ENCODE results near the gene SPTBN2.

The SPTBN2 gene

GRCh38 chr11:66700742-66701141 is 28.3 kb downstream of the SPTBN2 start:
- WGBS, result 97% methylated on average over 27 of the region's 27 CpGs
- Histone ChIP-seq H3K4me3 (ENCODE audit: low read length) (no peak overlapping the region), H3K4me1 (ENCODE audit: insufficient read depth, low read length) (no peaks in the 10 kb centered on the region), H3K36me3 (ENCODE audit: insufficient read depth, low read length) (peaks cover 78% of the 10 kb centered on the region), H3K27ac (ENCODE audit: low read depth, low read length) (no peak overlapping the region), H3K27me3 (ENCODE audit: insufficient read depth, low read length) (no peaks in the 10 kb centered on the region), H3K9ac (ENCODE audit: low read depth, low read length) (no peak overlapping the region), H3K9me3 (ENCODE audit: insufficient read depth, low read depth, low read length) (no peaks in the 10 kb centered on the region)

- no peaks in the 10 kb centered on the region for H3K9me3 ChIP-seq (ENCODE audit: insufficient read depth, low read depth, low read length)
- H3K9ac ChIP-seq (ENCODE audit: low read depth, low read length), result no peak overlapping the region
- no peaks in the 10 kb centered on the region for H3K27me3 ChIP-seq (ENCODE audit: insufficient read depth, low read length)
- WGBS, result 97% methylated on average over 15 of the region's 15 CpGs
- H3K27ac ChIP-seq (ENCODE audit: low read depth, low read length), result no peak overlapping the region
- no peaks in the 10 kb centered on the region for H3K4me1 ChIP-seq (ENCODE audit: insufficient read depth, low read length)
- peaks cover 75% of the 10 kb centered on the region for H3K36me3 ChIP-seq (ENCODE audit: insufficient read depth, low read length)
- no peak overlapping the region for H3K4me3 ChIP-seq (ENCODE audit: low read length)
Observed at GRCh38 chr11:66700337-66700736, 28.7 kb downstream of the SPTBN2 start.

- Histone ChIP-seq H3K4me3 (ENCODE audit: low read length) (no peak overlapping the region), H3K27ac (ENCODE audit: low read depth, low read length) (no peak overlapping the region), H3K36me3 (ENCODE audit: insufficient read depth, low read length) (peaks cover 74% of the 10 kb centered on the region), H3K9me3 (ENCODE audit: insufficient read depth, low read depth, low read length) (no peaks in the 10 kb centered on the region), H3K4me1 (ENCODE audit: insufficient read depth, low read length) (no peaks in the 10 kb centered on the region), H3K27me3 (ENCODE audit: insufficient read depth, low read length) (no peaks in the 10 kb centered on the region), H3K9ac (ENCODE audit: low read depth, low read length) (no peak overlapping the region)
- WGBS, result 94% methylated on average over 9 of the region's 9 CpGs
Observed at GRCh38 chr11:66698491-66698890, 30.5 kb downstream of the SPTBN2 start.

- Histone ChIP-seq H3K4me3 (ENCODE audit: low read length) (no peak overlapping the region), H3K27me3 (ENCODE audit: insufficient read depth, low read length) (no peaks in the 10 kb centered on the region), H3K27ac (ENCODE audit: low read depth, low read length) (no peak overlapping the region), H3K4me1 (ENCODE audit: insufficient read depth, low read length) (no peaks in the 10 kb centered on the region), H3K36me3 (ENCODE audit: insufficient read depth, low read length) (peaks cover 79% of the 10 kb centered on the region), H3K9ac (ENCODE audit: low read depth, low read length) (no peak overlapping the region), H3K9me3 (ENCODE audit: insufficient read depth, low read depth, low read length) (no peaks in the 10 kb centered on the region)
- 91% methylated on average over 6 of the region's 6 CpGs for WGBS
Observed at GRCh38 chr11:66697988-66698387, 31.0 kb downstream of the SPTBN2 start.

GRCh38 chr11:66696146-66696545 is 32.9 kb downstream of the SPTBN2 start:
- H3K4me3 ChIP-seq (ENCODE audit: low read length), result no peak overlapping the region
- H3K4me1 ChIP-seq (ENCODE audit: insufficient read depth, low read length), result no peaks in the 10 kb centered on the region
- no peaks in the 10 kb centered on the region for H3K27me3 ChIP-seq (ENCODE audit: insufficient read depth, low read length)
- peaks cover 84% of the 10 kb centered on the region for H3K36me3 ChIP-seq (ENCODE audit: insufficient read depth, low read length)
- no peak overlapping the region for H3K27ac ChIP-seq (ENCODE audit: low read depth, low read length)
- no peak overlapping the region for H3K9ac ChIP-seq (ENCODE audit: low read depth, low read length)
- H3K9me3 ChIP-seq (ENCODE audit: insufficient read depth, low read depth, low read length), result no peaks in the 10 kb centered on the region
- 95% methylated on average over 9 of the region's 9 CpGs for WGBS

GRCh38 chr11:66694732-66695207 is 34.2 kb downstream of the SPTBN2 start:
- no peaks in the 10 kb centered on the region for H3K27me3 ChIP-seq (ENCODE audit: insufficient read depth, low read length)
- H3K27ac ChIP-seq (ENCODE audit: low read depth, low read length), result no peak overlapping the region
- H3K4me1 ChIP-seq (ENCODE audit: insufficient read depth, low read length), result no peaks in the 10 kb centered on the region
- no peak overlapping the region for H3K4me3 ChIP-seq (ENCODE audit: low read length)
- peaks cover 81% of the 10 kb centered on the region for H3K36me3 ChIP-seq (ENCODE audit: insufficient read depth, low read length)
- WGBS, result 39% methylated on average over 6 of the region's 6 CpGs
- no peaks in the 10 kb centered on the region for H3K9me3 ChIP-seq (ENCODE audit: insufficient read depth, low read depth, low read length)
- H3K9ac ChIP-seq (ENCODE audit: low read depth, low read length), result peak overlapping the region; percentile 7; the same call in 1 of the 2 replicates

GRCh38 chr11:66694056-66694410 is 35.0 kb downstream of the SPTBN2 start:
- H3K4me3 ChIP-seq (ENCODE audit: low read length), result no peak overlapping the region
- peaks cover 81% of the 10 kb centered on the region for H3K36me3 ChIP-seq (ENCODE audit: insufficient read depth, low read length)
- no peak overlapping the region for H3K27ac ChIP-seq (ENCODE audit: low read depth, low read length)
- no peaks in the 10 kb centered on the region for H3K9me3 ChIP-seq (ENCODE audit: insufficient read depth, low read depth, low read length)
- H3K4me1 ChIP-seq (ENCODE audit: insufficient read depth, low read length), result no peaks in the 10 kb centered on the region
- H3K9ac ChIP-seq (ENCODE audit: low read depth, low read length), result no peak overlapping the region
- no peaks in the 10 kb centered on the region for H3K27me3 ChIP-seq (ENCODE audit: insufficient read depth, low read length)
- 95% methylated on average over 13 of the region's 13 CpGs for WGBS

- H3K4me1 ChIP-seq (ENCODE audit: insufficient read depth, low read length), result no peaks in the 10 kb centered on the region
- no peak overlapping the region for H3K9ac ChIP-seq (ENCODE audit: low read depth, low read length)
- no peaks in the 10 kb centered on the region for H3K9me3 ChIP-seq (ENCODE audit: insufficient read depth, low read depth, low read length)
- no peak overlapping the region for H3K4me3 ChIP-seq (ENCODE audit: low read length)
- H3K36me3 ChIP-seq (ENCODE audit: insufficient read depth, low read length), result peaks cover 81% of the 10 kb centered on the region
- WGBS, result 96% methylated on average over 15 of the region's 15 CpGs
- H3K27ac ChIP-seq (ENCODE audit: low read depth, low read length), result no peak overlapping the region
- H3K27me3 ChIP-seq (ENCODE audit: insufficient read depth, low read length), result no peaks in the 10 kb centered on the region
Observed at GRCh38 chr11:66693356-66694055, 35.5 kb downstream of the SPTBN2 start.

GRCh38 chr11:66692871-66693331 is 36.1 kb downstream of the SPTBN2 start:
- H3K9ac ChIP-seq (ENCODE audit: low read depth, low read length), result no peak overlapping the region

GRCh38 chr11:66692446-66692845 is 36.6 kb downstream of the SPTBN2 start:
- Histone ChIP-seq H3K27ac (ENCODE audit: low read depth, low read length) (no peak overlapping the region), H3K27me3 (ENCODE audit: insufficient read depth, low read length) (no peaks in the 10 kb centered on the region), H3K9ac (ENCODE audit: low read depth, low read length) (no peak overlapping the region), H3K4me3 (ENCODE audit: low read length) (no peak overlapping the region), H3K9me3 (ENCODE audit: insufficient read depth, low read depth, low read length) (no peaks in the 10 kb centered on the region), H3K36me3 (ENCODE audit: insufficient read depth, low read length) (peaks cover 80% of the 10 kb centered on the region), H3K4me1 (ENCODE audit: insufficient read depth, low read length) (no peaks in the 10 kb centered on the region)
- WGBS, result 96% methylated on average over 18 of the region's 18 CpGs

More at GRCh38 chr11:66692871-66693331, 36.1 kb downstream of the SPTBN2 start:
- H3K36me3 ChIP-seq (ENCODE audit: insufficient read depth, low read length), result peaks cover 81% of the 10 kb centered on the region
- no peaks in the 10 kb centered on the region for H3K9me3 ChIP-seq (ENCODE audit: insufficient read depth, low read depth, low read length)
- no peak overlapping the region for H3K4me3 ChIP-seq (ENCODE audit: low read length)
- H3K27me3 ChIP-seq (ENCODE audit: insufficient read depth, low read length), result no peaks in the 10 kb centered on the region
- no peak overlapping the region for H3K27ac ChIP-seq (ENCODE audit: low read depth, low read length)
- WGBS, result 97% methylated on average over 20 of the region's 20 CpGs
- H3K4me1 ChIP-seq (ENCODE audit: insufficient read depth, low read length), result no peaks in the 10 kb centered on the region

- no peak overlapping the region for H3K27ac ChIP-seq (ENCODE audit: low read depth, low read length)
- no peaks in the 10 kb centered on the region for H3K9me3 ChIP-seq (ENCODE audit: insufficient read depth, low read depth, low read length)
- H3K9ac ChIP-seq (ENCODE audit: low read depth, low read length), result no peak overlapping the region
- no peaks in the 10 kb centered on the region for H3K27me3 ChIP-seq (ENCODE audit: insufficient read depth, low read length)
- no peak overlapping the region for H3K4me3 ChIP-seq (ENCODE audit: low read length)
- H3K4me1 ChIP-seq (ENCODE audit: insufficient read depth, low read length), result no peaks in the 10 kb centered on the region
- peaks cover 81% of the 10 kb centered on the region for H3K36me3 ChIP-seq (ENCODE audit: insufficient read depth, low read length)
- WGBS, result 94% methylated on average over 37 of the region's 38 CpGs
Observed at GRCh38 chr11:66691311-66691980, 37.6 kb downstream of the SPTBN2 start.
